ENCODE data around the gene MXI1.

- TF ChIP-seq POLR2A (IDR thresholded peaks at IDR 0.05): no peak
- TF ChIP-seq, protein P1, sequence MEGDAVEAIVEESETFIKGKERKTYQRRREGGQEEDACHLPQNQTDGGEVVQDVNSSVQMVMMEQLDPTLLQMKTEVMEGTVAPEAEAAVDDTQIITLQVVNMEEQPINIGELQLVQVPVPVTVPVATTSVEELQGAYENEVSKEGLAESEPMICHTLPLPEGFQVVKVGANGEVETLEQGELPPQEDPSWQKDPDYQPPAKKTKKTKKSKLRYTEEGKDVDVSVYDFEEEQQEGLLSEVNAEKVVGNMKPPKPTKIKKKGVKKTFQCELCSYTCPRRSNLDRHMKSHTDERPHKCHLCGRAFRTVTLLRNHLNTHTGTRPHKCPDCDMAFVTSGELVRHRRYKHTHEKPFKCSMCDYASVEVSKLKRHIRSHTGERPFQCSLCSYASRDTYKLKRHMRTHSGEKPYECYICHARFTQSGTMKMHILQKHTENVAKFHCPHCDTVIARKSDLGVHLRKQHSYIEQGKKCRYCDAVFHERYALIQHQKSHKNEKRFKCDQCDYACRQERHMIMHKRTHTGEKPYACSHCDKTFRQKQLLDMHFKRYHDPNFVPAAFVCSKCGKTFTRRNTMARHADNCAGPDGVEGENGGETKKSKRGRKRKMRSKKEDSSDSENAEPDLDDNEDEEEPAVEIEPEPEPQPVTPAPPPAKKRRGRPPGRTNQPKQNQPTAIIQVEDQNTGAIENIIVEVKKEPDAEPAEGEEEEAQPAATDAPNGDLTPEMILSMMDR (IDR thresholded peaks at IDR 0.05): no peak
These were observed 96.3 kb downstream of the MXI1 start for GRCh38 chr10:110303681-110304080.
